Measurements from ENCODE around the gene C2orf15. TPM values are rescaled to one million over a fixed set of nuclear protein-coding genes. Genes with fewer than 3 reads are reported as not detected.

The C2orf15 gene
- total RNA-seq, 1 experiment from 2014 or later, result 1.9 TPM

DNA sequence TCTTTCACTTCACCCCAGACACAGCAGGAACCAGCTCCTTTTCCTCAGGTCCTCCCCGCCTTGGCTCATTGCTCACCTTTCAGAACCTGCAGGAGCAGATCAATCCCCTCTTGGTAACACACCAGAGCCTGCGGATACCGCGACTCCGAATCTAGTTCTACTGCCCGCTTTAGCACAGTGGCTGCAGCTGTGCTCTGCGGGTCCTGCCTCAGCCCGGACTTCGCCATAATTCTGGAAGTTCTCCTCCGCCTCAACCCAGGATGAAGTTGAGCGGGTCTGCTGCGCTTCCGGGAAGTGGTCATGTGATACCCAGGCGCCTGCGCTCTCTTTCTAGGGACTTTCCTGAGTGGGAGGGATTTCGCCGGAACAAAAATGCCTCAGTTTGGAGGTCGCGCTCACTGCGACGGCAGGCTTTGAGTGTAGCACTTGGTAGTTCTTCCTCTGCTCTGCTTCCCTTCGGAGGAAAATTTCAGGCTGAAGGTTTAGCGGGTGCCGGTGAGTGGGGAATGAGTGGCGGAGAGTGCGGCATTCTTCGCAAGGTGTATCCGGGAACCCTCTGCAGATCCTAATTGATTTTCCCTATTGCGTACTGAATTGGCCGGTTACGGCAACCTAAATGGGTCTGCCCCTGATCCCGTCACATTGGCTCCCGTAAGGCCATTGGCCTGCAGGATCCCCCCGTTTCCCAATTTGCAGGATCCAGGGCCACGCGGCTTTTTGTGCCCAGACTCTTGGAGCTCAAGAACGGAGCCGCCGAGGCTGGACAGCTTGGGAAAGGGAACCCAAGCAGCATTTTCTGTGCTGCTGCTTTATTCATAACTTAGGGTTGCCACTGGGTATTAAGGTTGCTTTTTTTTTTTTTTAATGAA lies 39.5 kb downstream of the C2orf15 start, which contains the start of the genes MITD1 and MRPL30 (continued):
- no peak for TF ChIP-seq EZH2phosphoT487 (IDR thresholded peaks at IDR 0.05; ENCODE audit: borderline replicate concordance)
- TF ChIP-seq ZNF274 (IDR thresholded peaks at IDR 0.05; ENCODE audit: low read depth, low read length), result no peak
- TF ChIP-seq RAD21 (IDR thresholded peaks at IDR 0.05; ENCODE audit: low read depth), result no peak
- TF ChIP-seq YY1 (IDR thresholded peaks at IDR 0.05; ENCODE audit: extremely low read depth, insufficient replicate concordance, low read depth, low read length), result peak; percentile 86

DNA sequence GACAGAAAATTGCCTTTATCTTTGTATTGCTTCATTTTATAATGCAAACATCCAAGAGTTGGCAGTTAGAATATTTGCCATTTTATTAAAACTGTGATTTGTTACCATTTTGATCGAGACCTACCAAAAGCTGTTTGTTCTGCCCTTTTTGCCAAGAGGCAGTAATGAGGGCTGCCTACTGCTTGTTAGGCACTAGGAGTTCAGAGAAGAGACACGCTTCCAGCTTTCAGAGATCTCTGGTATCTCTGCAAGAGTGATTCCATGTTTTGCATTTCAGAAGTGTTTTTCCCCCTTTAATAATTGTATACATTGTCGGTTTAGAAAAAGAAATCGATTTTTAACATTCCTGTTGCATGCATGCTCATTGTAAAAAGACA lies 40.1 kb downstream of the C2orf15 start:
- DNase-seq (ENCODE audit: low read depth, low spot score), result no peak
- Histone ChIP-seq H3K27me3 (ENCODE audit: insufficient read depth, low read length) (no peaks in the 10 kb centered on the region), H3K4me1 (ENCODE audit: control insufficient read depth in 1 of 2, insufficient read depth in 2 of 2, low read length in 2 of 2) (peaks cover 9 to 21% of the 10 kb centered on the region in 2 experiments; a peak in 3 of 4 replicates), H3K4me2 (ENCODE audit: low read length) (peak overlapping the region; percentile 81), H3K4me3 (replicated peaks in 1 of 2; ENCODE audit: low read depth in 1 of 2, low read length in 2 of 2) (peak overlapping the region; percentile 72 to 78), H2AFZ (ENCODE audit: low read depth, low read length, poor library complexity, severe bottlenecking) (no peak overlapping the region), H3K9me3 (ENCODE audit: control insufficient read depth in 1 of 2, insufficient read depth in 1 of 2, low read depth in 1 of 2, low read length in 2 of 2) (no peaks in the 10 kb centered on the region), H3K9me2 (ENCODE audit: insufficient read depth) (no peaks in the 10 kb centered on the region), H3K79me2 (ENCODE audit: insufficient read depth, low read length) (peaks cover 84% of the 10 kb centered on the region), H3K9ac (ENCODE audit: low read length) (peak overlapping the region; percentile 91), H3K27ac (ENCODE audit: low read depth, low read length) (peak overlapping the region; percentile 67), H3K36me3 (ENCODE audit: control insufficient read depth in 1 of 2, insufficient read depth in 2 of 2, low read length in 2 of 2) (no peaks in the 10 kb centered on the region), H4K20me1 (ENCODE audit: insufficient read depth) (no peaks in the 10 kb centered on the region)
- ChIA-PET CTCF (interaction anchor here (0.7 kb wide), 1 partner anchor 155 kb away, joined by 3 read pairs; the partner anchor contains the start of gene TXNDC9), RAD21 (ENCODE audit: low non-redundant PET in 1 of 2, low total read pairs in 2 of 2, uncharacterized antibody in 2 of 2, unreplicated experiment in 2 of 2) (interaction anchor here in 1 of 2 experiments (0.6 kb wide), 1 partner anchor 322 kb away, joined by 3 read pairs; no protein-coding TSS in a partner anchor), POLR2A (no interaction called here)
- intact Hi-C loops (cut with micrococcal nuclease), result loop anchor here (1.0 to 2.0 kb wide), 2 partner anchors 155 to 309 kb away; partner anchors contain the start of genes REV1 and TXNDC9
- TF ChIP-seq SRF (IDR thresholded peaks at IDR 0.05; ENCODE audit: low read depth) (no peak), POLR2A (IDR thresholded peaks at IDR 0.05; ENCODE audit: borderline replicate concordance, extremely low read depth, insufficient read depth, insufficient read length) (no peak)
- no peak for ATAC-seq
- BruUV-seq (replicated peaks), result no TSS peak

DNA sequence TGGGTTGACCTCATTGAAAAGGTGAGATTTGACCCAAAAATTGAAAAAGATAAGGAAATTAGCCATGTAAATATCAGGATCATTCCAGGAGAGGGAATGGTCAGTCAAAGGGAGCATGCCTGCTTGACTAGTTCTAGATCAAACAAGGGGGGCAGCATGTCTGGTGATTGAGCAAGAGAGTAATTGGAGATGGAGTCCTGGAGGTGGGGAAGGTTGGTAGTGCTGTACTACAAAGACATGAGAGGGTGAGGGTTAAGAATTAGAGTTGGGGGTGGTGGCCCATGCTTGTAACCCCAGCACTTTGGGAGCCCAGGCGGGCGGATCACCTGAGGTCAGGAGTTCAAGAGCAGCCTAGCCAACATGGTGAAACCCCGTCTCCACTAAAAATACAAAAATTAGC lies 41.5 kb downstream of the C2orf15 start:
- no peak for DNase-seq (ENCODE audit: low read depth, low spot score)
- TF ChIP-seq CTCF (IDR thresholded peaks at IDR 0.05 in 2 of 3, conservative IDR thresholded peaks at IDR 0.05 in 1 of 3; ENCODE audit: borderline replicate concordance in 1 of 3, insufficient read depth in 1 of 3, low read depth in 2 of 3, low read length in 2 of 3) (no peak), ZFX (IDR thresholded peaks at IDR 0.05) (no peak), POLR2AphosphoS5 (IDR thresholded peaks at IDR 0.05; ENCODE audit: low read depth, low read length) (no peak), POLR2A (IDR thresholded peaks at IDR 0.05; ENCODE audit: borderline replicate concordance, extremely low read depth, insufficient read depth, insufficient read length) (no peak), SRF (IDR thresholded peaks at IDR 0.05; ENCODE audit: low read depth) (no peak)
- TF ChIP-seq, protein P1, sequence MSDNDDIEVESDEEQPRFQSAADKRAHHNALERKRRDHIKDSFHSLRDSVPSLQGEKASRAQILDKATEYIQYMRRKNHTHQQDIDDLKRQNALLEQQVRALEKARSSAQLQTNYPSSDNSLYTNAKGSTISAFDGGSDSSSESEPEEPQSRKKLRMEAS (IDR thresholded peaks at IDR 0.05), result no peak
- TF ChIP-seq, protein P2, sequence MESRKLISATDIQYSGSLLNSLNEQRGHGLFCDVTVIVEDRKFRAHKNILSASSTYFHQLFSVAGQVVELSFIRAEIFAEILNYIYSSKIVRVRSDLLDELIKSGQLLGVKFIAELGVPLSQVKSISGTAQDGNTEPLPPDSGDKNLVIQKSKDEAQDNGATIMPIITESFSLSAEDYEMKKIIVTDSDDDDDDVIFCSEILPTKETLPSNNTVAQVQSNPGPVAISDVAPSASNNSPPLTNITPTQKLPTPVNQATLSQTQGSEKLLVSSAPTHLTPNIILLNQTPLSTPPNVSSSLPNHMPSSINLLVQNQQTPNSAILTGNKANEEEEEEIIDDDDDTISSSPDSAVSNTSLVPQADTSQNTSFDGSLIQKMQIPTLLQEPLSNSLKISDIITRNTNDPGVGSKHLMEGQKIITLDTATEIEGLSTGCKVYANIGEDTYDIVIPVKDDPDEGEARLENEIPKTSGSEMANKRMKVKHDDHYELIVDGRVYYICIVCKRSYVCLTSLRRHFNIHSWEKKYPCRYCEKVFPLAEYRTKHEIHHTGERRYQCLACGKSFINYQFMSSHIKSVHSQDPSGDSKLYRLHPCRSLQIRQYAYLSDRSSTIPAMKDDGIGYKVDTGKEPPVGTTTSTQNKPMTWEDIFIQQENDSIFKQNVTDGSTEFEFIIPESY (IDR thresholded peaks at IDR 0.05; ENCODE audit: extremely low read depth, insufficient replicate concordance, low read length), result no peak

More for the DNA sequence above, 41.5 kb downstream of the C2orf15 start:
- H3K27ac ChIP-seq (ENCODE audit: low read depth, low read length), result no peak overlapping the region
- no peaks in the 10 kb centered on the region for H3K9me2 ChIP-seq (ENCODE audit: insufficient read depth)
- BruUV-seq (replicated peaks), result no TSS peak
- intact Hi-C loops (cut with micrococcal nuclease), result no loop called here
- no peak for ATAC-seq
- H3K9ac ChIP-seq (ENCODE audit: low read length), result no peak overlapping the region
- H2AFZ ChIP-seq (ENCODE audit: low read depth, low read length, poor library complexity, severe bottlenecking), result no peak overlapping the region
- no peaks in the 10 kb centered on the region for H3K27me3 ChIP-seq (ENCODE audit: insufficient read depth, low read length)
- ChIA-PET CTCF (no interaction called here), POLR2A (no interaction called here), RAD21 (ENCODE audit: low non-redundant PET in 1 of 2, low total read pairs in 2 of 2, uncharacterized antibody in 2 of 2, unreplicated experiment in 2 of 2) (no interaction called here)
- peaks cover 0 to 3% of the 10 kb centered on the region in 2 experiments; a peak in 1 of 4 replicates for H3K36me3 ChIP-seq (ENCODE audit: control insufficient read depth in 1 of 2, insufficient read depth in 2 of 2, low read length in 2 of 2)
- H3K9me3 ChIP-seq (ENCODE audit: control insufficient read depth in 1 of 2, insufficient read depth in 1 of 2, low read depth in 1 of 2, low read length in 2 of 2), result no peaks in the 10 kb centered on the region
- H3K4me2 ChIP-seq (ENCODE audit: low read length), result peak overlapping the region; percentile 81; the same call in 1 of the 2 replicates
- H3K4me3 ChIP-seq (replicated peaks in 1 of 2; ENCODE audit: low read depth in 1 of 2, low read length in 2 of 2), result no peak overlapping the region
- no peaks in the 10 kb centered on the region for H4K20me1 ChIP-seq (ENCODE audit: insufficient read depth)
- peaks cover 91% of the 10 kb centered on the region for H3K79me2 ChIP-seq (ENCODE audit: insufficient read depth, low read length)
- peaks cover 9 to 21% of the 10 kb centered on the region in 2 experiments; a peak in 3 of 4 replicates for H3K4me1 ChIP-seq (ENCODE audit: control insufficient read depth in 1 of 2, insufficient read depth in 2 of 2, low read length in 2 of 2)

Data from HCT116 (cell line).